GM12873 (cell line): Measurements from ENCODE around the gene MEIKIN.

Source experiments
- CTCF ChIP-seq: IDR thresholded peaks from 2 replicates; pipeline ENCODE4 v1.5.1; 2012; ENCODE audit warnings: low read depth, mild to moderate bottlenecking, moderate library complexity, low read length, control low read depth; ENCODE audit not compliant: insufficient read depth; ENCODE audit errors: missing control alignments

MEIKIN gene

GRCh38 chr5:131787736-131788135 lies 157.7 kb downstream of the MEIKIN start:
- no peak for TF ChIP-seq CTCF

GRCh38 chr5:131786900-131787692 lies 158.4 kb downstream of the MEIKIN start:
- no peak for TF ChIP-seq CTCF

GRCh38 chr5:131786036-131786435 lies 159.4 kb downstream of the MEIKIN start:
- TF ChIP-seq CTCF, result no peak

GRCh38 chr5:131783874-131784273 lies 161.6 kb downstream of the MEIKIN start:
- no peak for TF ChIP-seq CTCF

GRCh38 chr5:131783357-131783756 lies 162.1 kb downstream of the MEIKIN start:
- no peak for TF ChIP-seq CTCF

- TF ChIP-seq CTCF, result no peak
Measured at GRCh38 chr5:131782717-131783116, 162.7 kb downstream of the MEIKIN start.

- no peak for TF ChIP-seq CTCF
Measured at GRCh38 chr5:131776450-131776849, 169.0 kb downstream of the MEIKIN start.
